CD1c-positive myeloid dendritic cell (primary cell): ENCODE data around the gene RILPL1.
"Not testable (repeated sequence)": the region's sequence is repeated elsewhere in the genome, so short reads cannot be mapped to it uniquely, and the experiment has no call there.

Experiments used
- DNase-seq: peaks from one replicate; pipeline ENCODE4 v3.0.0-alpha.2; 2016; ENCODE audit errors: extremely low spot score

Gene RILPL1

DNA sequence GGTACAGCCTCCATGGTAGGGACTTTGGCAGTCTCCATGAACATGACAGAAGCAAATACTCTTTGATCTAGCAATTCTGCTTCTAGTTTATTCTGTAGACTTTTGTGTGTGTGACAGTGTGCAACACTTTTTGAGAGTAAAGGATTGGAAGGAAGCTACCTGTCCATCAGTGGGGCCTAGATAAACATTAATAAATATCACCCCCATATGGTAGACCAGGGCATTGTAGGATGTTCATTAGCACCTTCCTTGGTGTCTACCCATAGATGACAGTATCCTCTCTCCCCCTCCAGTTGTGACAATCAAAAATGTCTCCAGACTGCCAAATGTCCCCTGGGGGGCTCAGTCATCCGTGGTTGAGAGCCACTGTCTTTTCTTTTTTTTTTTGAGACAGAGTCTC lies 64.7 kb downstream of the RILPL1 start:
- no peak for DNase-seq

- no peak for DNase-seq
Observed at GRCh38 chr12:123465084-123465483, 68.4 kb downstream of the RILPL1 start.

DNA sequence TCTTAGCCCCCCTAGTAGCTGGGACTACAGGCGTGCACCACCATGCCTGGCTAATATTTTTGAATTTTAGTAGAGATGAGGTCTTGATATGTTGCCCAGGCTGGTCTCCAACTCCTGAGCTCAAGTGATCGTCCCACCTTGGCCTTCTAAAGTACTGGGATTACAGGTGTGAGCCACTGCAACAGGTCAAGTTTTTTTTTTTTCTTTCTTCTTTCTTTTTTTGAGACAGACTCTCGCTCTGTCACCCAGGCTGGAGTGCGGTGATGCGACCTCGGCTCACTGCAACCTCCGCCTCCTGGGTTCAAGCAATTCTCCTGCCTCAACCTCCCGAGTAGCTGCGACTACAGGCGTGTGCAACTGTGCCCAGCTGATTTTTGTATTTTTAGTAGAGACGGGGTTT lies 70.3 kb downstream of the RILPL1 start:
- DNase-seq, result not testable (repeated sequence)

GRCh38 chr12:123457980-123458779 lies 75.3 kb downstream of the RILPL1 start, which contains the start of gene SNRNP35:
TSS of gene SNRNP35 (plus strand) at chr12:123458139. CDS start at chr12:123465541, 7,402 bp downstream.
- DNase-seq, result peak; percentile 90

- DNase-seq, result no peak
Observed at GRCh38 chr12:123453165-123453564, 80.4 kb downstream of the RILPL1 start.

DNA sequence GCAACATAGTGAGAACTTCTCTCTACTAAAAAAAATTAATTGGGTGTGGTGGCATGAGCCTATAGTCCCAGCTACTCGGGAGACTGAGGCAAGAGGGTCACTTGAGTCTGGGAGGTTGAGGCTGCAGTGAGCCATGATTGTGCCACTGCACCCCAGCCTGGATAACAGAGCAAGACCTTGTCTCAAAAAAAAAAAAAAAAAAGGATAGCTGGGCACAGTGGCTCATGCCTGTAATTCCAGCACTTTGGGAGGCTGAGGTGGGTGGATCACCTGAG lies 81.3 kb downstream of the RILPL1 start:
- DNase-seq, result not testable (repeated sequence)

DNA sequence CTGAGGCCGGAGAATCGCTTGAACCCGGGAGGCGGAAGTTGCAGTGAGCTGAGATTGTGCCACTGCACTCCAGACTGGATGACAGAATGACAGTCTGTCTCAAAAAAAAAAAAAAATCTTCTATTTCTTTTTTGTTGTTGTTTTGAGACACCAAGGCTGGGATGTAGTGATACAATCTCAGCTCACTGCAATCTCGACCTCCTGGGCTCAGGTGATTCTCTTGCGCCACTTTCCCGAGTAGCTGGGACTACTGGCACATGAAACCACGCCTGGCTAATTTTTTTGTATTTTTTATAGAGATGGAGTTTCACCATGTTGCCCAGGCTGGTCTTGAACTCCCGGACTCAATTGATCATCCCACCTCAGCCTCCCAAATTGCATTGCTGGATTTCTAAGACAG lies 82.9 kb downstream of the RILPL1 start:
- no peak for DNase-seq

- no peak for DNase-seq
Observed at GRCh38 chr12:123449856-123450255, 83.7 kb downstream of the RILPL1 start.

DNA sequence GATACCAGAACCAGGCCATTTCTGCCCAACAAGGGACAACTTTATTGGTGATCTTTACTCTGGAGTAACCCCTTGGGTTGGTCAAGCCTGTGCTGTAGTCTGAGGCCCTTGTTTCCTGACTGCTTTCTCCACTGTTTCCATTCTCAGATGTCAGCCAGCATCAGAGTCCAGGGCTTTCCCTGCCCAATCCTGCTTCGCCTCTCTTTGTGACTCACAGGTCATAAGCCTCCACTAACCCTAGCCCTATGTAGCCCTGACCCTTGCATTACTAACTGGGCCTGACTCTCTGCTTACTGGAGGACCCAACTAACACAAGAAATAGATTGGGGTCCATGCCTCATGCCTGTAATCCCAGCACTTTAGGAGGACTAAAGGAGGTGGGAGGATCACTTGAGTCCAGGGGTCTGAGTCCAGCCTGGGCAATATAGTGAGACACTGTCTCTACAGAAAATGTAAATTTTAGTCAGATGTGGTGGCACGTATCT lies 84.2 kb downstream of the RILPL1 start:
- DNase-seq, result peak; percentile 38

- no peak for DNase-seq
Observed at GRCh38 chr12:123446333-123446713, 87.2 kb downstream of the RILPL1 start.

- DNase-seq, result no peak
Observed at GRCh38 chr12:123445388-123446332, 87.9 kb downstream of the RILPL1 start.

- peak; percentile 40 for DNase-seq
Observed at GRCh38 chr12:123444092-123445026, 89.2 kb downstream of the RILPL1 start.

GRCh38 chr12:123442774-123443173 lies 90.7 kb downstream of the RILPL1 start:
- DNase-seq, result peak; percentile 49

GRCh38 chr12:123441523-123442164 lies 91.9 kb downstream of the RILPL1 start:
- DNase-seq, result no peak

DNA sequence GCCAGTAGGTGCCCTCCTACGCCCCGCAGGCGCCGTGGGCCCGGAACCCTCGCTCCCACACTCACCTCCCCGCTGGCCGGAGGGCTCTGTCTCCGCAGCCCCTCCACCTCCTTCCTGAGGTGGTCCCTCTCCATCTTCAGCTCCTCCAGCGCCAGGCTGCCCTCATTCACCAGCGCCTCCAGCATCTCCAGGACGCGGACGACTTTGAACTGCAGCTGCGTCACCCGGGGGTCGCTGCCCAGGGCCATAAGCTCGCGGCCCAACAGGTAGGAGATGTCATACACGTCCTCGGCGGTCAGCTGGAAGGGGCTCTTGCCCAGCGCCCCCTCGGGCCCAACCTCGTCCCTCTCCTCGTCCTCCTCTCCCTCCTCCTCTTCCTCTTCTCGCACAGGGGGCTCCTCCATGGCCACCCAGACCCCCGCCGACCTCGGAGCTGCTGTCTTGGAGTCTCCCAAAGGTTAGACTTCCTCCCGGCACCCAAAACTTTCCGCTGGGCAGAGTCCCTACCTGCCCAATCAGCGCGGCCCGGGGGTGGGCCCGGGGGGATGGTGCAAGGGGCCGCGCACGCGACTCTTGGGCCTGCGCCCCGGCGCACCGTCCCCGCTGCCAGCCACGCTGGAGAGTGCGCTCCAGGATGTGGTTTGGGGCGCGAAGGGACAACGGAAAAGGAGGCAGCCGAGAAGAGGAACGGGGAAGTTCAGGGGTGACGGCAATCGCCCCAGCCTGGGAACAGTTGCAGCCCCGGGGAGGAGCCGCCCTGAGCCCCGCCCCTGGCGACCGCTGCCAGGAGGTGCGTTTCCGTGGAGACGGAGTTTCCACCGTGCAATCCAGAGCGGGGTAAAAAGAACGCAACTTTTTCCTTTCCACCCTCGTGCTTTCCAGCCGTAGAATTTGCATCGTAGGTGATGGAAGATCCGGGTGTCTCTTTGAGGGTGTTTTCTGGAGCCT lies 97.2 kb downstream of the RILPL1 start, which contains the start of gene RILPL2:
Gene RILPL2, minus strand, starts transcription at position 668 of the 948 bp plus-strand sequence. Its CDS starts 264 bp downstream, at position 404.
- DNase-seq, result peak; percentile 95

- no peak for DNase-seq
Observed at GRCh38 chr12:123435636-123436016, 97.9 kb downstream of the RILPL1 start.

DNA sequence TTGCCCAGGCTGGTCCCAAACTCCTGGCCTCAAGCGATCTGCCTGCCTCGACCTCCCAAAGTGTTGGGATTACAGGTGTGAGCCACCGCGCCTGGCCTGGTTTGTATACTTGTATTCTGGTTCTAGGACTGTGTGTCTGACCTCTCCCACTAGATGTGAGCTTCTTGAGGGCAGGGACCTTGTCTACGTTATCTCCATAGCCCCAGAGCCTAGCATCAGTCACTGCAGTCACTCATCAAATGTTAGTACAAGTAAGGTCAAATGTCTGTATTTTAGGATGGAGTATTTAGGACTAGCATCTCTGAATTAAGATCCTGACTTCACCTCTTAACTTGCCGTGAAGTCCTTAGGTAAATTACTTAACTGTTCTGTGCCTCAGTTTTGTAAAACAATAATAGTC lies 99.9 kb downstream of the RILPL1 start:
- no peak for DNase-seq

DNA sequence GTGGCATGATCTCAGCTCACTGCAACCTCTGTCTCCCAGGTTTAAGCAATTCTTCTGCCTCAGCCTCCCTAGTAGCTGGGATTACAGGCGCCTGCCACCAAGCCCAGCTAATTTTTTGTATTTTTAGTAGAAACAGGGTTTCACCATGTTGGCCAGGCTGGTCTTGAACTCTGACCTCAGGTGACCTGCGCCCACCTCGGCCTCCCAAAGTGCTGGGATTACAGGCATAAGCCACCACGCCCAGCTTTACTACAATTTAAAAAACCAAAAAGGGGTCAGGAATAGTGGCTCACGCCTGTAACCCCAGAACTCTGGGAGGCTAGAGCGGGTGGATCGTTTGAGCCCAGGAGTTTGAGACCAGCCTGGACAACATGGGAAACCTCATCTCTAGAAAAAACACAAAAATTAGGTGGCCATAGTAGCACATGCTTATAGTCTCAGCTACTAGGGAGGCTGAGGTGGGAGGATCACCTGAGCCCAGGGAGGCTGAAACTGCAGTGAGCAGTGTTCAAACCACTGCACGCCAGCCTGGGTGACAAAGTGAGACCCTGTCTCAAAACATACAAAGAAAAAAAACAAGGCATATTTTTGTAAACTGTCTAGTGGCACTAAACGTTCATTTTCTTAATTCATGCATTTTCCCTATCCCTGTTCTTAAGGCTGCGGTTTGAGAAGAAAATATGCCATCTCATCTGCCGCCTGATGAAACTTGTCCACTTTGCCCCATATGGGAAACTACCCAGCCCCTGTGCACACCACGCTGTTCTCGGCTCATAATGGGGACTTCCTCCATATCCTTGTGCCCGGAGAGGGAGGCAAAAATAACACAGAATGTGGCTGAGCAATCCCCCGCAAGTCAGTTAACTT lies 101.3 kb downstream of the RILPL1 start:
- DNase-seq, result peak; percentile 84

GRCh38 chr12:123429101-123429500 lies 104.4 kb downstream of the RILPL1 start:
- not testable (repeated sequence) for DNase-seq
